SU-DHL-6 (cell line): ENCODE results near the gene BAK1.

Experiments used
- CTCF ChIP-seq: fragments of 200-600 bp; sonication (generic); IDR thresholded peaks from one replicate; pipeline ENCODE4 v1.5.1; 2017; ENCODE audit warnings: antibody characterized with exemption, mild to moderate bottlenecking, low read length, moderate library complexity; ENCODE audit not compliant: insufficient read depth, poor library complexity, severe bottlenecking
- EZH2phosphoT487 ChIP-seq: fragments of 200-600 bp; sonication (generic), shearing (Covaris generic); conservative IDR thresholded peaks from 2 replicates; pipeline ENCODE4 v1.6.1; 2018; ENCODE audit warnings: mild to moderate bottlenecking, antibody characterized with exemption, low read length, moderate library complexity, mixed read lengths

- no peak for TF ChIP-seq CTCF
- TF ChIP-seq EZH2phosphoT487 = no peak
These were observed 25.1 kb upstream of the BAK1 start for GRCh38 chr6:33604941-33605854.
